Keratinocyte (primary cell): ENCODE results near the gene SLC12A1. TPM values are rescaled to one million over a fixed set of nuclear protein-coding genes. Genes with fewer than 3 reads are reported as not detected.

Experiments
- DNase-seq: peaks from one replicate; pipeline ENCODE4 v3.0.0-alpha.2; 2011; ENCODE audit warnings: low read depth, missing footprints, low spot score
- FAIRE-seq: peaks from 2 replicates; lab custom pipeline; 2011; peaks lifted over from hg19 to GRCh38; lab: Jason Lieb, UNC
- H2AFZ ChIP-seq: 2 replicates; pipeline ENCODE4 v1.6.0; 2012; ENCODE audit warnings: low read length, control low read depth, inconsistent platforms; ENCODE audit not compliant: control insufficient read depth
- H3K27ac ChIP-seq: 2 replicates; pipeline ENCODE4 v1.5.1; 2011; ENCODE audit warnings: low read length; ENCODE audit not compliant: control insufficient read depth, insufficient read depth
- H3K27me3 ChIP-seq: 3 replicates; pipeline ENCODE4 v1.6.0; 2011; ENCODE audit warnings: low read length; ENCODE audit not compliant: control insufficient read depth, insufficient read depth; ENCODE audit errors: extremely low read depth
- H3K36me3 ChIP-seq, 2 experiments: 2 replicates in 1 of 2; 3 replicates in 1 of 2; pipeline ENCODE4 v1.5.1; 2011; ENCODE audit warnings: low read length in 2 of 2, mild to moderate bottlenecking in 1 of 2; ENCODE audit not compliant: control insufficient read depth in 2 of 2, insufficient read depth in 2 of 2; ENCODE audit errors: extremely low read depth in 1 of 2
- H3K4me1 ChIP-seq: 3 replicates; pipeline ENCODE4 v1.5.1; 2011; ENCODE audit warnings: low read length; ENCODE audit not compliant: control insufficient read depth, insufficient read depth; ENCODE audit errors: extremely low read depth
- H3K4me2 ChIP-seq: 3 replicates; pipeline ENCODE4 v1.6.0; 2011; ENCODE audit warnings: low read depth, low read length; ENCODE audit not compliant: control insufficient read depth, insufficient read depth; ENCODE audit errors: extremely low read depth
- H3K4me3 ChIP-seq, 3 experiments: fragments of 200-600 bp in 1 of 3; sonication (generic) in 1 of 3; 2 replicates in 2 of 3; 3 replicates in 1 of 3; pipeline ENCODE4 v1.5.1; 2011 to 2016; ENCODE audit warnings: low read length in 3 of 3, mild to moderate bottlenecking in 3 of 3, control low read depth in 2 of 3, inconsistent platforms in 1 of 3, low read depth in 1 of 3, mixed read lengths in 1 of 3, mixed run types in 1 of 3, moderate library complexity in 1 of 3; ENCODE audit not compliant: control insufficient read depth in 2 of 3, insufficient read depth in 2 of 3; ENCODE audit errors: extremely low read depth in 1 of 3
- H3K79me2 ChIP-seq: 2 replicates; pipeline ENCODE4 v1.6.0; 2012; ENCODE audit warnings: low read length; ENCODE audit not compliant: control insufficient read depth, insufficient read depth
- H3K9ac ChIP-seq: 3 replicates; pipeline ENCODE4 v1.6.0; 2011; ENCODE audit warnings: low read length; ENCODE audit not compliant: control insufficient read depth, insufficient read depth; ENCODE audit errors: extremely low read depth
- H3K9me1 ChIP-seq: 3 replicates; pipeline ENCODE4 v1.6.0; 2011; ENCODE audit warnings: low read length; ENCODE audit not compliant: control insufficient read depth, insufficient read depth; ENCODE audit errors: extremely low read depth
- H3K9me3 ChIP-seq: 2 replicates; pipeline ENCODE4 v1.5.1; 2012; ENCODE audit warnings: low read depth, low read length; ENCODE audit not compliant: control insufficient read depth
- H4K20me1 ChIP-seq: 3 replicates; pipeline ENCODE4 v1.6.0; 2011; ENCODE audit warnings: low read length; ENCODE audit not compliant: control insufficient read depth, insufficient read depth; ENCODE audit errors: extremely low read depth
- CTCF ChIP-seq, 3 experiments: IDR thresholded peaks in 1 of 3; conservative IDR thresholded peaks in 1 of 3; optimal IDR thresholded peaks in 1 of 3; 2 replicates in 2 of 3; 3 replicates in 1 of 3; pipeline versions ENCODE3 to v1.5.1; 2011; ENCODE audit warnings: low read length in 3 of 3, mild to moderate bottlenecking in 3 of 3, moderate library complexity in 2 of 3, control low read depth in 1 of 3, inconsistent platforms in 1 of 3; ENCODE audit not compliant: insufficient read depth in 2 of 3; ENCODE audit errors: extremely low read depth in 1 of 3
- EZH2 ChIP-seq: IDR thresholded peaks from one replicate; pipeline ENCODE4 v1.6.1; 2012; ENCODE audit warnings: inconsistent platforms, mild to moderate bottlenecking, low read length, moderate library complexity
- dilution Hi-C: fragments of 300-500 bp; cut with MboI; formaldehyde crosslinking; loops from one replicate; pipeline ENCODE4 v1.7.0; 2020; ENCODE audit warnings: low sequenced_read_pairs; ENCODE audit not compliant: extremely low pct_ligation_motif_present
- polyA plus RNA-seq, 5 experiments: library from polyadenylated mRNA; depleted of rRNA in 3 of 5; stranded (reverse) in 3 of 5; stranded (forward) in 1 of 5; unstranded in 1 of 5; fragments of >200 nt; gene quantifications; 1 replicate in 1 of 5; 2 replicates in 3 of 5; 3 replicates in 1 of 5; pipeline versions ENCODE4 v1.2.1 to v1.2.3, GENCODE V29; 2011 to 2012; ENCODE audit warnings: missing spikeins in 2 of 5, low read depth in 1 of 5, low replicate concordance in 1 of 5

Gene SLC12A1
- polyA plus RNA-seq, 1 donor (not counting 4 experiments of a cell fraction or from before 2014, with no cell fraction given), result not detected

GRCh38 chr15:48300038-48300437 is 93.9 kb downstream of the SLC12A1 start:
- Histone ChIP-seq H3K4me1 (no peaks in the 10 kb centered on the region), H3K9me3 (no peaks in the 10 kb centered on the region), H3K9ac (no peak overlapping the region), H3K9me1 (no peaks in the 10 kb centered on the region), H3K79me2 (no peaks in the 10 kb centered on the region), H3K27me3 (no peaks in the 10 kb centered on the region), H3K4me2 (no peak overlapping the region), H3K36me3 (no peaks in the 10 kb centered on the region), H3K4me3 (no peak overlapping the region), H4K20me1 (no peaks in the 10 kb centered on the region), H3K27ac (no peak overlapping the region), H2AFZ (no peak overlapping the region)
- dilution Hi-C loops, result no loop called here
- TF ChIP-seq CTCF (optimal IDR thresholded peaks at IDR 0.05 in 1 of 3, IDR thresholded peaks at IDR 0.05 in 1 of 3, conservative IDR thresholded peaks at IDR 0.05 in 1 of 3; ENCODE audit: extremely low read depth in 1 of 3, insufficient read depth in 2 of 3, low read length in 3 of 3), result no peak
- TF ChIP-seq EZH2, result no peak
- no peak for DNase-seq
- FAIRE-seq, result no peak

GRCh38 chr15:48304398-48304797 is 98.3 kb downstream of the SLC12A1 start:
- dilution Hi-C loops, result no loop called here
- H3K9me3 ChIP-seq, result no peaks in the 10 kb centered on the region
- no peaks in the 10 kb centered on the region for H3K4me1 ChIP-seq
- TF ChIP-seq CTCF (optimal IDR thresholded peaks at IDR 0.05 in 1 of 3, IDR thresholded peaks at IDR 0.05 in 1 of 3, conservative IDR thresholded peaks at IDR 0.05 in 1 of 3; ENCODE audit: extremely low read depth in 1 of 3, insufficient read depth in 2 of 3, low read length in 3 of 3), result no peak
- TF ChIP-seq EZH2, result no peak
- no peaks in the 10 kb centered on the region for H4K20me1 ChIP-seq
- H3K79me2 ChIP-seq, result no peaks in the 10 kb centered on the region
- H3K27ac ChIP-seq, result no peak overlapping the region
- DNase-seq, result no peak
- H3K4me3 ChIP-seq, result no peak overlapping the region
- H3K27me3 ChIP-seq, result no peaks in the 10 kb centered on the region
- H3K36me3 ChIP-seq, result no peaks in the 10 kb centered on the region
- no peak overlapping the region for H2AFZ ChIP-seq
- no peak overlapping the region for H3K4me2 ChIP-seq
- no peak for FAIRE-seq
- no peaks in the 10 kb centered on the region for H3K9me1 ChIP-seq
- H3K9ac ChIP-seq, result no peak overlapping the region
